K562 (cell line): ENCODE data around the gene CAPZA1. TPM values are rescaled to one million over a fixed set of nuclear protein-coding genes. Genes with fewer than 3 reads are reported as not detected.

Experiments used
- ATAC-seq: fragments of 200-7000 bp; cut with Tn5 transposase; 3 replicates; pipeline ENCODE4 v1.9.1; 2020; ENCODE audit warnings: moderate library complexity
- BruUV-seq: library from RNA; stranded (reverse); fragments of 400-500 nt; replicated peaks from 2 replicates; lab custom pipeline; 2021; lab: Mats Ljungman, UMichigan
- CTCF ChIA-PET: fragments of 300-600 bp; formaldehyde crosslinking; extraction: SDS; loops from one replicate; lab custom pipeline; 2021; ENCODE audit warnings: low intra/inter-chr PET ratio; lab: Yijun Ruan, JAX
- POLR2A ChIA-PET: fragments of 300-600, 350-650 bp; sonication (Branson Sonifier 250); formaldehyde crosslinking; extraction: SDS; loops from one replicate; lab custom pipeline; 2021; ENCODE audit warnings: antibody characterized with exemption, inconsistent platforms; lab: Yijun Ruan, JAX
- DNase-seq, 4 experiments: peaks; one replicate each; pipeline versions ENCODE4 v3.0.0 to v3.0.0-alpha.2; 2011 to 2018; ENCODE audit warnings: low spot score in 3 of 4, mixed read lengths in 3 of 4; ENCODE audit errors: extremely low read depth in 1 of 4
- FAIRE-seq: peaks from 2 replicates; lab custom pipeline; 2011; peaks lifted over from hg19 to GRCh38; lab: Jason Lieb, UNC
- H2AFZ ChIP-seq: 2 replicates; pipeline ENCODE4 v1.6.0; 2011; ENCODE audit warnings: low read depth, low read length, control low read depth, inconsistent platforms
- H3K27ac ChIP-seq: fragments of 200-600 bp; 3 replicates; pipeline ENCODE4 v1.8.0; 2011; ENCODE audit warnings: low read depth, mild to moderate bottlenecking, control low read depth, inconsistent platforms, low read length, moderate library complexity, mixed read lengths; ENCODE audit errors: extremely low read depth
- H3K27me3 ChIP-seq, 2 experiments: fragments of 300-600 bp in 1 of 2; 2 replicates in 1 of 2; 3 replicates in 1 of 2; pipeline versions ENCODE4 v1.6.0 to v1.8.0; 2011; ENCODE audit warnings: inconsistent platforms in 2 of 2, low read length in 2 of 2, mild to moderate bottlenecking in 1 of 2, mixed read lengths in 1 of 2, moderate library complexity in 1 of 2; ENCODE audit not compliant: control insufficient read depth in 2 of 2, insufficient read depth in 2 of 2
- H3K36me3 ChIP-seq: fragments of 300-600 bp; 3 replicates; pipeline ENCODE4 v1.8.0; 2011; ENCODE audit warnings: mild to moderate bottlenecking, low read length, inconsistent platforms; ENCODE audit not compliant: control insufficient read depth, insufficient read depth
- H3K4me1 ChIP-seq, 2 experiments: fragments of 200-600 bp in 1 of 2; replicated peaks in 1 of 2; 2 replicates in 1 of 2; 3 replicates in 1 of 2; pipeline versions ENCODE4 v1.5.1 to v1.8.0; 2011; ENCODE audit warnings: inconsistent platforms in 2 of 2, low read length in 2 of 2, mild to moderate bottlenecking in 1 of 2, mixed read lengths in 1 of 2, moderate library complexity in 1 of 2; ENCODE audit not compliant: control insufficient read depth in 2 of 2, insufficient read depth in 2 of 2
- H3K4me2 ChIP-seq: 2 replicates; pipeline ENCODE4 v1.6.1; 2011; ENCODE audit warnings: low read length, control low read depth, inconsistent platforms, mixed read lengths; ENCODE audit not compliant: insufficient read depth
- H3K4me3 ChIP-seq: fragments of 200-600 bp; sonication (generic), shearing (Covaris generic); 2 replicates; pipeline ENCODE4 v1.5.1; 2016; ENCODE audit warnings: control low read depth, inconsistent platforms
- H3K79me2 ChIP-seq: fragments of 200-600 bp; 3 replicates; pipeline ENCODE4 v1.8.0; 2011; ENCODE audit warnings: low read length, inconsistent platforms; ENCODE audit not compliant: control insufficient read depth, insufficient read depth
- H3K9ac ChIP-seq, 2 experiments: 2 replicates each; pipeline versions ENCODE4 v1.6.0 to v1.6.1; 2011; ENCODE audit warnings: low read depth in 2 of 2, low read length in 2 of 2, control low read depth in 1 of 2, inconsistent platforms in 1 of 2, mild to moderate bottlenecking in 1 of 2, mixed read lengths in 1 of 2; ENCODE audit not compliant: insufficient read depth in 1 of 2
- H3K9me1 ChIP-seq: one replicate; pipeline ENCODE4 v1.6.0; 2011; ENCODE audit warnings: inconsistent platforms, mild to moderate bottlenecking, low read length, moderate library complexity; ENCODE audit not compliant: control insufficient read depth, insufficient read depth
- H3K9me3 ChIP-seq: replicated peaks from 2 replicates; pipeline ENCODE4 v1.5.1; 2011; ENCODE audit warnings: low read depth, low read length, inconsistent platforms; ENCODE audit not compliant: control insufficient read depth, insufficient read depth
- H4K20me1 ChIP-seq: replicated peaks from 2 replicates; pipeline ENCODE4 v1.6.1; 2011; ENCODE audit warnings: low read length, inconsistent platforms, mixed read lengths; ENCODE audit not compliant: control insufficient read depth, insufficient read depth
- C11orf30 ChIP-seq: fragments of 450-650 bp; IDR thresholded peaks from 2 replicates; pipeline ENCODE4 v1.6.1; 2016; ENCODE audit warnings: low read depth, mild to moderate bottlenecking
- CAMTA2 ChIP-seq: fragments of 250-450 bp; sonication (Bioruptor Pico); conservative IDR thresholded peaks from 2 replicates; pipeline ENCODE4 v1.5.1; 2022
- DMBX1 ChIP-seq: fragments of 250-450 bp; sonication (Bioruptor Pico); IDR thresholded peaks from 2 replicates; pipeline ENCODE4 v1.8.0; 2022; ENCODE audit warnings: inconsistent platforms, mild to moderate bottlenecking, moderate library complexity, borderline replicate concordance
- HDGF ChIP-seq: fragments of 450-650 bp; IDR thresholded peaks from 2 replicates; pipeline ENCODE4 v1.6.1; 2016
- KDM4B ChIP-seq, 2 experiments: fragments of 450-650 bp in 1 of 2; sonication (generic) in 1 of 2; IDR thresholded peaks; 2 replicates each; pipeline ENCODE4 v1.6.1; 2016 to 2017; ENCODE audit warnings: borderline replicate concordance in 2 of 2, antibody characterized with exemption in 1 of 2, low read depth in 1 of 2, mild to moderate bottlenecking in 1 of 2
- NFRKB ChIP-seq: fragments of 450-650 bp; IDR thresholded peaks from 2 replicates; pipeline ENCODE4 v1.6.1; 2016; ENCODE audit warnings: low read depth
- TGIF2 ChIP-seq: sonication (generic); formaldehyde crosslinking; IDR thresholded peaks from 2 replicates; pipeline ENCODE4 v1.8.1; 2022; ENCODE audit warnings: mild to moderate bottlenecking, missing genetic modification reagents, moderate library complexity
- ZNF668 ChIP-seq: fragments of 250-450 bp; sonication (Bioruptor Pico); IDR thresholded peaks from 2 replicates; pipeline ENCODE4 v1.8.0; 2022; ENCODE audit warnings: mild to moderate bottlenecking, inconsistent platforms
- WGBS: fragments of 100-300 bp; shearing (Covaris generic); methylation state at CpG from one replicate; pipeline ENCODE4 v1.1.6; 2016; ENCODE audit warnings: low coverage, mixed read lengths; ENCODE audit not compliant: insufficient coverage; ENCODE audit errors: missing lambda C conversion rate; 5-methylcytosine and 5-hydroxymethylcytosine counted together
- in situ Hi-C: fragments of 300-500 bp; cut with MboI; formaldehyde crosslinking; loops from 4 replicates; pipeline ENCODE4 v1.15.0; 2018; ENCODE audit warnings: inconsistent platforms, mixed read lengths
- intact Hi-C: fragments of 100-400 bp; cut with micrococcal nuclease; formaldehyde crosslinking; loops from 2 replicates; pipeline ENCODE4 v1.14.2; 2022
- polyA plus RNA-seq, 8 experiments: library from polyadenylated mRNA; depleted of rRNA in 4 of 8; stranded (reverse) in 5 of 8; unstranded in 3 of 8; fragments of >200 nt; fragmentation: Nextera tagmentation in 2 of 8; fragmentation: Illumina TruSeq in 1 of 8; extraction: Ambion mirVana in 2 of 8; extraction: Trizol in 1 of 8; gene quantifications; 2 replicates each; pipeline versions ENCODE4 v1.2.1 to v1.2.3, GENCODE V29; 2011 to 2014; ENCODE audit warnings: inconsistent platforms in 1 of 8, missing spikeins in 1 of 8
- total RNA-seq, 7 experiments: library from RNA; depleted of rRNA in 6 of 7; stranded (reverse); fragments of >200 nt in 6 of 7; fragmentation: Illumina TruSeq in 2 of 7; extraction: Trizol in 2 of 7; gene quantifications; 2 replicates each; pipeline versions ENCODE4 v1.2.1 to v1.2.3, GENCODE V29; 2011 to 2021; ENCODE audit warnings: low replicate concordance in 1 of 7
- TF ChIP-seq, protein P1 (sequence below): IDR thresholded peaks from 2 replicates; pipeline ENCODE4 v1.6.1; 2014; ENCODE audit warnings: antibody characterized with exemption
- TF ChIP-seq, protein P2 (sequence below): fragments of 450-650 bp; IDR thresholded peaks from 2 replicates; pipeline ENCODE4 v1.6.1; 2018; ENCODE audit not compliant: partially characterized antibody
- TF ChIP-seq, protein P3 (sequence below): sonication (generic); formaldehyde crosslinking; IDR thresholded peaks from 2 replicates; pipeline ENCODE4 v1.8.0; 2022; ENCODE audit warnings: mild to moderate bottlenecking, missing genetic modification reagents, borderline replicate concordance

The CAPZA1 gene
- total and polyA plus RNA-seq, 9 of the 15 experiments (the other 6 are each of a cell fraction or from before 2014, with no cell fraction given) = 237 to 1,020 (median 306) TPM

DNA sequence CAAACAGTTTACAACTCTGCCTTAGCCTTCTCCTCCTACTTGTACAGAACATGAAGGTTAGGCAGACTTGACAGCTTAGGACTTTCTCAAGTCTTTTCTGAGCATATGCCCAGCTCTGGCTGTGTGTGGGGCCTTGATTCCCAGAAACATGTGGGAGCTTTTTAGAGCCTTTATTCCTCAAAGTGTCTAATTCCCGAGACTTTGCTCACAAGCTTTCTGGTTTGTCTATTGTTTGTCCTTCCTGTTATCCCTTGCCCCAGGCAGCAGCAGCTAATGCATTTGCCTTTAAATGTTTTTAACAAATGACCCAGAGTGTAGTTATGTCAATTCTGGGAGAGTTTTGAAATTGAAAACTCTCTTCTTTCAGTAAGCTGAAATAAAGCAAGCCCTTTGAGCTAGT lies 29.9 kb upstream of the CAPZA1 start:
- Histone ChIP-seq H3K4me1 (no peaks in the 10 kb centered on the region), H3K4me3 (no peak overlapping the region), H3K9ac (no peak overlapping the region), H3K9me3 (no peaks in the 10 kb centered on the region), H3K27me3 (no peaks in the 10 kb centered on the region), H3K4me2 (no peak overlapping the region), H2AFZ (no peak overlapping the region), H3K27ac (no peak overlapping the region), H3K36me3 (0 out of 3 replicates have a peak, but pooled peaks cover 3% of the 10 kb centered on the region), H4K20me1 (no peaks in the 10 kb centered on the region), H3K79me2 (no peaks in the 10 kb centered on the region), H3K9me1 (no peaks in the 10 kb centered on the region)
- DNase-seq (no peak), FAIRE-seq (no peak), ATAC-seq (no peak)
- no TSS peak for BruUV-seq
- ChIA-PET POLR2A (interaction anchor here (0.6 to 2.5 kb wide), 5 partner anchors 10 to 157 kb away, joined by 3 to 8 read pairs (median 3); no protein-coding TSS in a partner anchor), CTCF (no interaction called here)
- TF ChIP-seq HDGF (no peak), ZNF668 (CRISPR knock-in tag) (no peak), C11orf30 (no peak), TGIF2 (CRISPR knock-in tag) (no peak), DMBX1 (CRISPR knock-in tag) (no peak), NFRKB (no peak), CAMTA2 (CRISPR knock-in tag) (no peak), KDM4B (IDR thresholded peaks at IDR 0.05; ENCODE audit: borderline replicate concordance in 2 of 2, low read depth in 1 of 2) (no peak)
- TF ChIP-seq, protein P1, sequence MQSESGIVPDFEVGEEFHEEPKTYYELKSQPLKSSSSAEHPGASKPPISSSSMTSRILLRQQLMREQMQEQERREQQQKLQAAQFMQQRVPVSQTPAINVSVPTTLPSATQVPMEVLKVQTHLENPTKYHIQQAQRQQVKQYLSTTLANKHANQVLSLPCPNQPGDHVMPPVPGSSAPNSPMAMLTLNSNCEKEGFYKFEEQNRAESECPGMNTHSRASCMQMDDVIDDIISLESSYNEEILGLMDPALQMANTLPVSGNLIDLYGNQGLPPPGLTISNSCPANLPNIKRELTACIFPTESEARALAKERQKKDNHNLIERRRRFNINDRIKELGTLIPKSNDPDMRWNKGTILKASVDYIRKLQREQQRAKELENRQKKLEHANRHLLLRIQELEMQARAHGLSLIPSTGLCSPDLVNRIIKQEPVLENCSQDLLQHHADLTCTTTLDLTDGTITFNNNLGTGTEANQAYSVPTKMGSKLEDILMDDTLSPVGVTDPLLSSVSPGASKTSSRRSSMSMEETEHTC = no peak
- TF ChIP-seq, protein P2, sequence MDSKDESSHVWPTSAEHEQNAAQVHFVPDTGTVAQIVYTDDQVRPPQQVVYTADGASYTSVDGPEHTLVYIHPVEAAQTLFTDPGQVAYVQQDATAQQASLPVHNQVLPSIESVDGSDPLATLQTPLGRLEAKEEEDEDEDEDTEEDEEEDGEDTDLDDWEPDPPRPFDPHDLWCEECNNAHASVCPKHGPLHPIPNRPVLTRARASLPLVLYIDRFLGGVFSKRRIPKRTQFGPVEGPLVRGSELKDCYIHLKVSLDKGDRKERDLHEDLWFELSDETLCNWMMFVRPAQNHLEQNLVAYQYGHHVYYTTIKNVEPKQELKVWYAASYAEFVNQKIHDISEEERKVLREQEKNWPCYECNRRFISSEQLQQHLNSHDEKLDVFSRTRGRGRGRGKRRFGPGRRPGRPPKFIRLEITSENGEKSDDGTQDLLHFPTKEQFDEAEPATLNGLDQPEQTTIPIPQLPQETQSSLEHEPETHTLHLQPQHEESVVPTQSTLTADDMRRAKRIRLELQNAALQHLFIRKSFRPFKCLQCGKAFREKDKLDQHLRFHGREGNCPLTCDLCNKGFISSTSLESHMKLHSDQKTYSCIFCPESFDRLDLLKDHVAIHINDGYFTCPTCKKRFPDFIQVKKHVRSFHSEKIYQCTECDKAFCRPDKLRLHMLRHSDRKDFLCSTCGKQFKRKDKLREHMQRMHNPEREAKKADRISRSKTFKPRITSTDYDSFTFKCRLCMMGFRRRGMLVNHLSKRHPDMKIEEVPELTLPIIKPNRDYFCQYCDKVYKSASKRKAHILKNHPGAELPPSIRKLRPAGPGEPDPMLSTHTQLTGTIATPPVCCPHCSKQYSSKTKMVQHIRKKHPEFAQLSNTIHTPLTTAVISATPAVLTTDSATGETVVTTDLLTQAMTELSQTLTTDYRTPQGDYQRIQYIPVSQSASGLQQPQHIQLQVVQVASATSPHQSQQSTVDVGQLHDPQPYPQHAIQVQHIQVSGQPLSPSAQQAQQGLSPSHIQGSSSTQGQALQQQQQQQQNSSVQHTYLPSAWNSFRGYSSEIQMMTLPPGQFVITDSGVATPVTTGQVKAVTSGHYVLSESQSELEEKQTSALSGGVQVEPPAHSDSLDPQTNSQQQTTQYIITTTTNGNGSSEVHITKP = no peak
- TF ChIP-seq, protein P3, sequence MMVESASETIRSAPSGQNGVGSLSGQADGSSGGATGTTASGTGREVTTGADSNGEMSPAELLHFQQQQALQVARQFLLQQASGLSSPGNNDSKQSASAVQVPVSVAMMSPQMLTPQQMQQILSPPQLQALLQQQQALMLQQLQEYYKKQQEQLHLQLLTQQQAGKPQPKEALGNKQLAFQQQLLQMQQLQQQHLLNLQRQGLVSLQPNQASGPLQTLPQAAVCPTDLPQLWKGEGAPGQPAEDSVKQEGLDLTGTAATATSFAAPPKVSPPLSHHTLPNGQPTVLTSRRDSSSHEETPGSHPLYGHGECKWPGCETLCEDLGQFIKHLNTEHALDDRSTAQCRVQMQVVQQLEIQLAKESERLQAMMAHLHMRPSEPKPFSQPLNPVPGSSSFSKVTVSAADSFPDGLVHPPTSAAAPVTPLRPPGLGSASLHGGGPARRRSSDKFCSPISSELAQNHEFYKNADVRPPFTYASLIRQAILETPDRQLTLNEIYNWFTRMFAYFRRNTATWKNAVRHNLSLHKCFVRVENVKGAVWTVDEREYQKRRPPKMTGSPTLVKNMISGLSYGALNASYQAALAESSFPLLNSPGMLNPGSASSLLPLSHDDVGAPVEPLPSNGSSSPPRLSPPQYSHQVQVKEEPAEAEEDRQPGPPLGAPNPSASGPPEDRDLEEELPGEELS = no peak
- in situ Hi-C loops = no loop called here
- intact Hi-C loops = no loop called here
- WGBS = 77% methylated on average over 1 of the region's 1 CpG
